NCI-H1105 treated with DMSO at 0.1 percent for 48 hours (cell line): ENCODE results near the gene DIS3L2.

Experiments used
- DNase-seq: peaks from one replicate; lab custom pipeline; 2025; lab: John Stamatoyannopoulos, UW

DIS3L2 gene

DNA sequence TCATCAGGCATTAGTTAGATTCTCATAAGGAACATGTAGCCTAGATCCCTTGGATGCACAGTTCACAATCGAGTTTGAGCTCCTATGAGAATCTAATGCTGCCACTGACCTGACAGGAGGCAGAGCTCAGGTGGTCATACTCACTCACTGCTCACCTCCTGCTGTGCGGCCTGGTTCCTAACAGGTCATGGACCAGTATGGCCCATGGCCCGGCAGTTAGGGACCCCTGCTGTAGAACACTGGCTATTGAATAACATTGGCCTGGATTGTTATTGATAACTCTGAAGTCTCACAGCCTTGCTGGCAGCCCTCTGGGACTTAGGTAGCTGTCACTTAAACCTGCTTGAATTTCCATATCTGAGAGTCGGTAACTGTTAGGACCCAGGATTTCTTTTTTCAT, 302.6 kb downstream of the DIS3L2 start:
- DNase-seq: no peak

DNA sequence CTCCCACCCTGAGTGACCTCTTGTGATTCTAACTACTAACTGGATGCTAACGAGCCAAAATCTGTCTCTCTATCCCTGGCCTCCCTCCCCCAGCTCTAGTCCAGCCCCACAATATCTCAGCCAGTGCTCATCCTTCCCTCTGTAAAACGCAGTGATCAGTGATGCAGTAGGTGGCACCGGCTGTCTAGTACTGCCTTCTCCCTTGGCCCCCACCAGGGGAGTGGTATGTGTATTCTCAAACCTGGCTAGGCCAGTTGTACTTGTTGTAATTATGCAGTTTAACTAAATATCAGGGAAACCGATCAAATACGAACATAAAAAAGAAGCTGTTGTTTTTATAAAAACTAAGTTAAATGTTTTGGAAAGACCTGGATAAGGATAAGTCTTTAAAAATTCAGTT, 303.8 kb downstream of the DIS3L2 start:
- no peak for DNase-seq

DNA sequence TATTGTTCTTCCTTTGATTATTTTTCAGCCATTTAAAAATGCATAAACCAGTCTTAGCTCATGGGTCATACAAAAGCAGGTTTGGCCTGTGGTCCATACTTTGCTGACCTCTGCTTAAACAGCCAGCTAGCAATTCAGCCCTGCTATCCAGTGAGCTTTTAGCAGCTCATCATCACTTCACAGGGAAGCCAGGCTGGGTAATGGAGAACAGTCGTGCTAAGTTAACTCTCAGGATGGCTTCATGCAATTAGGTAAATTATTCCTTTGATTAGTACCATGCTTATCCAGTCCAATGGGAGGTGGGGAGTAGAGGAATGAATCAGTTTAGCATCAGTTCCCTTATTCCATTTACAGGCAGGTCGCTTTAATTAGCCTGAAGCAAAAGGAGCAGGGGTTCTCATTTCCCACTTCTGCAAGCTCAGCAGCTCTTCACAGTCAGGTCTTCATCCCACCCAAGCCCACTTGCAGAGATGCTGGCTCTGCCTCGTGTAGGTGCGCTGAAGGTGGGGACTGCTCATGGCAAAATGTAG, 307.2 kb downstream of the DIS3L2 start:
- DNase-seq: no peak

DNA sequence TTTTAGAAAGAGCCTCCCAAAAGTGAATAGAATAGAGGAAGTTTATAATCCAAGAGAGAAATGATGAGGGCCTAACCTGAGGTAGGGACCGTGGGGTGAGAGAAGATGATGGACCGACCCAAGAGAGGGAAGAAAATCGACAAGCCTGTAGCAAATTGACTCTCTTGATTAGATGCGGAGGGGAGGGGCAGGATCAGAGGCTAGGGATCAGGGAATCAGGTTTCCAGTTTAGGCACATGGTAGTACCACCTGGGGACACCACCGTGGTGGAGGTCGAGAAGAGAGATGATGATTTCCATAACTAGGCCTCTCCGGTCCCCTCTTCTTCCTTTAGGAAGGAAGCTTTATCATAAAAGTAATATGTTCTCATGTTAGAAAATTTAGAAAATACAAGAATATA, 308.4 kb downstream of the DIS3L2 start:
- no peak for DNase-seq

DNA sequence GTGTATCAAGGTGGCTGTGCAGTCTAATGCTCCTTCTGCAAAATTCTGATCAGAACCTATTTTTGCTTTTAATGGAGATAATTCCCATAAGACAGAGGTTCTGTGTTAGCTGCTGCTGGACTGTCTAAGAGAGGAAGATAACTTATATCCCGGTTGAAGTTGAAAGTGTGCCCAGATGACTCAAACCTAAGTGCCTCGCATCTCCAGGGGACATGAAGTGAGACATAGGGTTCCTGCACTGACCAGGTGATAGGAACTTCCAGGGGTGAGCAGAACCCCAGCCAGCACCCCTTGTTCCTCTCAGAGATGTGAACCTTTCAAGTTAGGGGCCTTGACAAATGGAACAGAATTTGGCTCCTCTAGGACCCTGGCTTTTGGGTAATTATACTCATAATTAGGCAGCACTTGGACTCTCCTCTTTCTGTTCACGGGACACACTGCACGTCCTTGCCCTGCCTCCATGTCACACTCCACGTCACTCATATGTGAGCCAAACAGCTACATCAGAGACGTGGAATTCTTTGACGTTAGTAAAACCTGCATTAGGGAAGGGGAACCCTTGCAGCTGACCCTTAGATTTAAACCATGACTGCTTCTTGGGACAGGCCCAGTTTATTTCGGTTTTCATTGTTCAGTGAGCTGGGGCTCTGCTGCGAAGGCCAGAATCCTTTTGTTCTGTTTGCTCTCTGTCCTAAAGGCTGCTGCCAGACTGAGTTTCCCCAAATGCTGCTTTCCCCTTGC, 312.6 kb downstream of the DIS3L2 start:
- no peak for DNase-seq

DNA sequence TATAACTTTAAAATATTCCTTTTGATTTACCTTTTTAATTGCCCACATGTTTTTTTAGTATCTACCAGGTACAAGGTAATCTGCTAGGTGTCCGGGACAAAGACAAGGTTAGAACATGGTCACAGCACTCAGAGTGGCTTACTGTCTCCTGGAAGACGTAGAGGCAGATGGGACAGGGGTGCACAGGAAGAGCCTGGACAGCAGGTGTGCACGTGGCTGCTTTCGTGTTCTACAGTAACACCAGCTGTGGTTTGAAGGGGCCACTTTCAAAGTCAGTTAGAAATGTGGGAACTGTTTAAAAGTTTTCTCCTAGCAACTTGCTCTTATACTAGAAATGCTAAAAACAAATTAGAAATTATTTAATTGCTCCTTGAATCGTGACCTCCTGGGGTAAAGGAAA, 314.2 kb downstream of the DIS3L2 start:
- DNase-seq: no peak

DNA sequence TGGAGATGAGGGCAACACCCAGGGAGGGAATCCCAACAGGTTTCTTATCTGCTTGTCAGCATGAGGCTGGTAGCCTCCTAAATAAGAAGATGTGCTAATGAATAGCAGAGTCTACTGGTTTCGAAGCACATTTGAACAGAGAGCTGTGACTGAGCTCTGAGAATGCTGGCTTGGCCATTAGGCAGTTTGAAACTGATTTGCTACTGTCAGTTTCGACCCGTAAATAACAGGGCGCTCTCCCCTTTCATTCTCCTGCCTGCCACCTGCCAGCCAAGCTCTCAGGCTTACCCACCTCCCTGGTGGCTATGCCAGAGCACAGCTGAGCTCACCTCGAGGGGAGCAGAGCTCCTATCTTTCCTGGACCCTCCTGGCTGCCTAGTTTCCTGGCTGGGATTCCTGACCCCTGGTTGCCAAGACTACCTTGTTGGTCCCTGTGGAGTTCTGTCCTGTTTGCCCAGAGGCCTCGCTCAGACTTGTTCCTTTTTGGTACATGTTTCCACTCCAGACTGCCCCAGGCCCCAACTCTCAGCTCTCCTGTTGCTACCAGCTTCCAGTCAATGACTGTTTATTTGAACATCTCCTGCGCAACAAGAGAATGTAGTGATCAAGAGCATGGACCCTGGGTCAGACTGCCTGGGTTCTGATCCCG, 314.7 kb downstream of the DIS3L2 start:
- no peak for DNase-seq

DNA sequence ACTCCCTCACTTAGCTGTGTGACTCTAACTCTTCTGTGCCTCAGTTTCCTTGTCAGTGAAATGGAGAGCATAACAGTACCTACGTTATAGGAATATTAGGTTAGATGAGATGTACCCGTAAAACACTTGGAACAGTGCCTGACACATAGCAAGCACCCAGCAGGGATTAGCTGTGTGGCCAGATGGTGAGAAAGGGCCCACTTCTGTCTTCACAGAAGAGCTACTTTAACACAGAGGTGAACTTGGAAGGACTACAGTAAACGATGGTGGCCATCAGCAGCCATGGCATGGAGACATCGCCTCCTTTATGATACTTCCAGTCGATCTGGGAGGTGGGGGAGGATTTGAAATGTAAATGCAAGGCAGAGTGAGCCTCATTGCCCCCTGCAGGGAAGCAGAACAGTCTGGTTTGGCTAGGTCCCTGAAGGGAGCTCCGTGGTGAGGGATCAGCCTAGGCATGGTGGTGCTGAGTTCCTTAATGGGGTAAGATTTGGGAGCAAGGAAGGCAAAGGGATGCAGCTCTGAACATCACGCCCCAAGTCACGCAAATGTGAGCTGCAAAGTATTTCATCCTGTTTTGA, 315.3 kb downstream of the DIS3L2 start:
- no peak for DNase-seq

DNA sequence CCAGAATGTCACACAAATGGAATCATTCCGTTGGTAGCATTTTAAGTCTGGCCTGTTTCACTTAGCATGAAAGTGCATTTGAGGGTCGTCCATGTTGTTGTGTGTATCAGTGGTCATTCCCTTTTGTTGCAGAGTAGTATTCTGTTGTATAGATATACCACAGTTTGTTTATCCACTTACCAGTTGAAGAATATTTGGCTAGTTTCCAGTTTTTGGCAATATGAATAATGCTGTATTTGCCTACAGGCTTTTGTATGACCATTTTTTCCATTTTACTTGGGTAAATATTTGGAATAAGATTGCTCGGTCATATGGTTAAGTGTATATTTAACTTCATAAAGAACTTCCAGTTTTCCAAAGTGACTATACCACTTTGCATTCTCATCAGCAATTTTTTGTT, 317.0 kb downstream of the DIS3L2 start:
- DNase-seq: no peak

DNA sequence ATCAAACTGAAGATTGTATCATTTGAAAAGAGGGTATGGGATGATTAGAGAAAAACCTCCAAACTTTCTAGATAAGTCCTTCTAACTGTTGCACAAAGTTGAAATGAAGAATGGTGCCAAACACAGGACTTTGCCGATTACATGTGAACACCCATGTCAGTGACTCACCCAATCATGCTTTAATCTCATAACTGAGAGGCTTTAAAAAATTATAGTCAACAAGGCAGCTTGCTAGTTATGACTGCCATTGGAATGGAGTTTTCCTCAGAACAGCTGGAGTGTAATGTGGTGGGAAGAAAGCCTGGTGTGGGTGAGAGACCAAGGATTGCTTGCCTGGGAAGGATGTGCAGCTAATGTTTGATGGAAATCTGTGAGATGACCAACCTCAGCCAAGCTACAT, 318.8 kb downstream of the DIS3L2 start:
- no peak for DNase-seq

DNA sequence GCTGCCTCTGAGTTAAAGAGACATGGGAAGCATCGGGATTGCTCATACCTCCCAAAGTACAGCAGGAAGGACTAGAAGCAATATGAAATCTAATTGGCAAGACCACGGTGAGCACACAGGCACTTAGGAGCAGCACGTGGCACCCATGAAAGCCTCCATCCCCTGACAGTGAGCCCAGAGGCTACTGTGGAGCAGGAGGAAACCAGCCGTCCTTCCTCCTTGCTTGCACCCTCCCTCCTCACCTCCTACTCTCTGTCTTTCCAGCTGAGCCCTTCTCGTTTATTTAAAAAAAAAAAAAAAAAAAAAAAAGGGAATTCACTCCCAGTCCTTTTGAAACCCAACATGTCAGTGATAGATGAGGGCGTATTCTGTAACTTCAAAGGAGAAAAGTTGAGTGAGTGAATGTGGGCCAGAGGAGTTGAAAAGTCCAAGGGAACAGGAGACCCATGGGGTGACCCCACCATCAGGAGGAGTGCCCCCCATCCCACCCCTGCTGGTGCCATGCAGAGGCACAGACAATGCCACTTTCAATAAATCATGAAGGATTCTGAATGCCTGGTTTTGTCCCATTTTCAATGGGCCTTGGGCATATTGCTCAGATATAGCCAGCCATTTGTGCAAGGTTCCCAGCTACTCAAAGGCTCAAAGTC, 320.5 kb downstream of the DIS3L2 start:
- DNase-seq: no peak

DNA sequence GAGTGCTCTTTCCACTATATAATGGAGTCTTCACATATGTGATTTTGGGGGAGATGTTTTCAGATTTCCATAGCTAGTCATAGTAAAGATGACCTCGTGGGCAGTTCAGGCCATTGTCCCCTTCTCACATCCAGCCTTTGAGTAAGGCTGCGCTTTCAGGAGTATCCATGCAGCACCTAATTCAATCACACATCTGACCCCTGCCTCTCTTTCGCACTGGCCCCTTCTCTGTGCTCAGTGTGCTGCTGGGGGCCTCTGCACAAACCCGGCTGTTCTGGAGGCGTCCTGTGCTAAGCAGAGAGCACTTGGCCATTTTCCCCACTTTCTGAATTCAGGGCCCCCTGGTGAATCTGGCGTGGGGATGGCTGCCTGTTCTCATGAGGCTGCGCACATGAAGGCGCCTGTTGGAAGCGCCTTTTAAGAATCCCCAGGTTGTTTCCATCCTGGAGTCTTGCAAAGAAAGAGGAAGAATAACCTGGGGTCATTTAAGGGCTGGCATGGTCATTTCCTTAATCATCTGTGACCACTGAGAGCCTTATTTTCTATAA, 321.1 kb downstream of the DIS3L2 start:
- no peak for DNase-seq

DNA sequence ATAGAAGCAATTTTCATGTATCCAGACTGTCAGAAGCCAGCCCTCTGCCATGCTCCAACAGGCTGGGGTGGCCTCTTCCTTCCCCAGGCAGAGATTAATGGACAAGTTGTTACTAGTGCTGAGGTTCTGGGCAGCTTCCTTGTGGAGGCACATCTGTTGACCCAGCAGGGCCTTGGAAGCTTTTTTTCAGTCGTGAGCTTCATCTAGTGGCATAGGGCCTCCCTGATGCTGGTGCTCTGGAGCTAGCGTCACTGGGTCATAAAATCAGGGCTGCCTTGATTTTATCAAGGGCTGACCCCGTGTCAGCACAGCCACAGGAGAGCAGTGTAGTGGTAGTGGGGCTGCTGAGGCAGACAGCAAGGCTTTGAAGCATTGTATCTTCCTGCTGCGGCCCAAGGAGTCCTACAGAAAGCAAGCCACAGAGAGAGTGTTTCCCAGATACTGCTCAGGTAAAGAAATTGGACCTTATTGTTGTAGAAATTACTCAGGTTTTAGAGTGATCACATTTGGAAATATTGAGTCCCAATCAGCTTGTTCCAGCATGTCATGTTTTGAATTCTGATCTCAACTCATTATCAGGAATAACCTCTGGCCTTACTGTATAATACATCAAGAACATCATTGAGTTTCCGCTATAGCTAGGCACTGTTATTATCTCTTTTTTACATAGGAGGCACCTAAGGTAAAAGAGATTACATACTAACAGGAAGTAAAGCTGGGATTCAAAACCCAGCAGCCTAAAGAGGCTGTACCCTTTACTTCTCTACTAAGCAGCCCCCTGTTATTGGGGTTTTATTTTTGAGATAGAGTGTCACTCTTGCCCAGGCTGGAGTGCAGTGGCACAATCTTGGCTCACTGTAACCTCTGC, 324.7 kb downstream of the DIS3L2 start:
- no peak for DNase-seq

DNA sequence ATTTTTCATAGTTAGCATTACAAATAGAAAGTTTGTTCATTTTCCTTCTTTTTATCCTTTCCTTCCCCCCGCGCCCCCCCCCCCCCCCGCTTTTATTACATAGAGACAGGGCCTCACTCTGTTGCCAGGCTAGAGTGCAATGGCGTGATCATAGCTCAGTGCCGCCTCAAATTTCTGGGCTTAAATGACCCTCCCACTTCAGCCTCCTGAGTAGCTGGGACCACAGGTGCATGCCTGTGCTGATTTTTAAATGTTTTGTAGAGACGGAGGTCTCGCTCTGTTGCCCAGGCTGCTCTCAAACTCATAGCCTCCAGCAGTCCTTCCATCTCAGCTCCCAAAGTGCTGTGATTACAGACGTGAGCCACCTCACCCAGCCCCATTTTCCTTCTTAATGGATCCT, 325.8 kb downstream of the DIS3L2 start:
- no peak for DNase-seq

DNA sequence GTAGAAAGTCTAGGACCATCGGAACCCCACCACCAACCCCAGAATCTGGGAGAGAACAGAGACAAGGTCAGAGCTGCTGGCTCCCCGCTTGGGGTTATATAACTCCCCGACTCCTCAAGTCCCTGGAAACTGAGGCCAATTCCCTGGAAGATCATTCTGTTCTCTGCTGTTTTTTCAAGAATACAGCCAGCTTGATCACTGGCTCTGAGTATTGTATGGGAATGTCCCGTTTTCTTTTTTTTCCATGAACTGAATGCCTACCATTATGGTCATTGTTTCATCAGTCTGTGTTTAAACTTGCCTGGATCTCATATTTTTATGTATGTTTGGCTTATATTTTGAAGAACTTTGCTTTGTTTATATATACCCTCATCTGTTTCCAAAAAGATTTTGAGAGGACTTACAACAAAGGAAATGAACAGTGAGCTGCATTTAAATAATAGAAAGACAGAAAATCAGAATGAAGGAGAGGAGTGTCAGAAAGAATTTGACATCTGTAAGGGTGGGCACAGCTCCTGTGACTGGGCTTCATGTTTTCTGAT, 327.0 kb downstream of the DIS3L2 start:
- DNase-seq: no peak

DNA sequence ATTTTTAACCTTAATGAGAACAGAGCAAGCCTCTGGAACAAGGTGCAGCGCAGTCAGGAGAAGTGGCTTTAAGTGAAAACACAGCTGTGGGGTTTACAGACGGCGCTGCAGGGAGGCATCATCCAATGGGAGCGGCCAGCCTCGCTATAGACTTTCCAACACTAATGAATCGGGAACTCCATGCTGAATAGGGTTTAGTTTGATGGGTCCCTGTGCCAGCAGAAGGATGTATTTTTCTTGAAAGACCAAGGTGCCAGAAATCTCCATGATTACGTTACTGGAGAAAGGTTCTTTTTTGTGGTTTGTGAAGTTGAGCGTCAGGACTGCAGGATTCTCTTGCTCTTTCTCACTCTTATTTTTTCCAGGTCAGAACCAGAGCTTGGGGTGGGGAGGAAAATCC, 329.2 kb downstream of the DIS3L2 start:
- DNase-seq: no peak

DNA sequence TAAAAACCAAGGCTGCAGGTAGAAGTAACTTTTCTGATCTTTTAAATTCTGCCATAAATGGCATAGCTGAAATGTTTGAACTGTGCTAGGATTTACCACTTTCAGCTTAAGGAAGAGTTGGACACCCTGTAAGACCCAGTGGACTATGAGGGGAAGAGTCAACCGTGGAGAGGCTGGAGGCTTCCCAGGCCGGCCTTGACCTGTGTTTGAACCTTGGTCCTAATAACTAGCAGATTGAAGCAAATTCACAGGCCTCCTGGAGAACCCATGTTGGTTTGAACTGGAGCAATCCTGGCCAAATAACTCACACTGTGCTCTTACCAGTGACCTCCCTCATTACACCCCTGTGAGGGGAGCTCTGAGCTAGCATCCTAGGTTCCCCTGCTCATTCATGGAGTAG, 329.8 kb downstream of the DIS3L2 start:
- no peak for DNase-seq

DNA sequence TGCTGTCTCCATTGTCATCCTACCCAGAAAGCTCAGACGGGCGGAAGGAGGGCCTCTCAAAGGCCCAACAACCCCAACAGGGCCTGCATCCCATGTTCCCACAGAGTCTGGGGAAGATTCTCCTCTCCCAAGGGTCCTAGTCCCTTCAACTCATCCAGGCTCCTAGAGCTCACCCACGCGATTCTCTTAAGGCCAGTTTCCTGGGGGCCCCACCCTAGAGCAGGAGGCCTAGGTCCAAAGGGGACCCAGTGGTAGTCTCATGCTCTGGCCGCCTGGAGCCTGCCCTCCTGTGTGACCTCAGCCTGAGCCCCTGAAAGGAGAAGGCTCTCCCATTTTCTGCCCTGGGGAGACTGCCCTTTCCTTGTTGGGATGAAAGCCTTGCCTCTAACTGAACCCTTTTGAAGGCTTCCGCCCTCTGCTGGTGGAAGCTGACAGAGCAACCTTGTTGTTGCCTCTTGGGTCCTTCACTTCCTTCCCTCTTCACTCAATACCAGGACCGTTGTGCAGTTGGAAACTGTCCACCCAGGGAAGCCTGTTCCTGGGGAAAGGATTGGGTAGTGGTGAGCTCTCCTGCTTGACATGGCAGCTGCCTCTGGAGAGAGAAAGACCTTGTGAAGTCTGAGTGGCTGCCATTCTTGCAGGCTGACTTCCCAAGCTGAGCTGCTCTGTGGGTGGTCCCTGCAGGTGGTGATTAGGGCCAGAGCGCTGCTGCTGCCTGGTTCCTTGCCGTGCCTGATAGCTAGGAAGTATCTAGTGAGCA, 331.1 kb downstream of the DIS3L2 start:
- DNase-seq: no peak

DNA sequence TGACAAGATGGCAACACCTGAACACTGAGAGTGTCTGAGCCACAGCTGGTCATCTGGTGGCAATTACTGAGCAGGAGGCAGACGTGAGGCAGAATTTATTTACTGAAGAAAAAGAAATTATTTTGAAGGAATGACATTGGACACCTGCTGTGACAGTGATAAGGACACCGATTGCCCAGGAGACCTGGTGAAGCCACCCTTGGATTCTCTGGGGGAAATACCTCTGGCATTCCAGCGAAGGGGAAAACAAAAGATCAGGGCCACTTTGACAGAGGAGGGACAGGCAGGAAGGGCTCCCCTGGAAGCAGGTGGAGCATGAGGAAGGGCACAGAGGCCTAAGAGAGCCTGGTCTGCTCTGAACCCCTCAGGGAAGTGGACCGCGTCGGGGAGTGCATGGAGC, 331.7 kb downstream of the DIS3L2 start:
- DNase-seq: no peak

DNA sequence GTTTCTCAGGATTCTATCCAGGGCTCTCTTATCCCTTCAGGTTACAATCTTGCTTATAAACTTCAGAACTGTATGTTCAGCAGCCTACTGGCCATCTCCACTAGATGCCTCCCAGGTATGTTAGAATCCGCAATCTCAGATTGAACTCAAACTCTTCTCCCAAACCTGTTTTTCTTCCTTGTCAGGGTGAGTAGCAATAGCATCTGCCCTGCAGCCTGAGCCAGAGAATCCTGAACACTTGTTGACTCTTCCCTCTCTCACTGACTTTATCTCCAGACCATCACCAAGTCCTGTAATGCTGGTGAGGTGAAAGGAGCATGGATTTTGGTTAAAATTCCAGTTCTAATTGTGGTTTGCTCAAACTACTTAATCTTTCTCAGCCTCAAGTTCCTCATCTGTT, 334.5 kb downstream of the DIS3L2 start:
- DNase-seq: no peak
